ENCODE data around the gene LRP10.

Gene LRP10

DNA sequence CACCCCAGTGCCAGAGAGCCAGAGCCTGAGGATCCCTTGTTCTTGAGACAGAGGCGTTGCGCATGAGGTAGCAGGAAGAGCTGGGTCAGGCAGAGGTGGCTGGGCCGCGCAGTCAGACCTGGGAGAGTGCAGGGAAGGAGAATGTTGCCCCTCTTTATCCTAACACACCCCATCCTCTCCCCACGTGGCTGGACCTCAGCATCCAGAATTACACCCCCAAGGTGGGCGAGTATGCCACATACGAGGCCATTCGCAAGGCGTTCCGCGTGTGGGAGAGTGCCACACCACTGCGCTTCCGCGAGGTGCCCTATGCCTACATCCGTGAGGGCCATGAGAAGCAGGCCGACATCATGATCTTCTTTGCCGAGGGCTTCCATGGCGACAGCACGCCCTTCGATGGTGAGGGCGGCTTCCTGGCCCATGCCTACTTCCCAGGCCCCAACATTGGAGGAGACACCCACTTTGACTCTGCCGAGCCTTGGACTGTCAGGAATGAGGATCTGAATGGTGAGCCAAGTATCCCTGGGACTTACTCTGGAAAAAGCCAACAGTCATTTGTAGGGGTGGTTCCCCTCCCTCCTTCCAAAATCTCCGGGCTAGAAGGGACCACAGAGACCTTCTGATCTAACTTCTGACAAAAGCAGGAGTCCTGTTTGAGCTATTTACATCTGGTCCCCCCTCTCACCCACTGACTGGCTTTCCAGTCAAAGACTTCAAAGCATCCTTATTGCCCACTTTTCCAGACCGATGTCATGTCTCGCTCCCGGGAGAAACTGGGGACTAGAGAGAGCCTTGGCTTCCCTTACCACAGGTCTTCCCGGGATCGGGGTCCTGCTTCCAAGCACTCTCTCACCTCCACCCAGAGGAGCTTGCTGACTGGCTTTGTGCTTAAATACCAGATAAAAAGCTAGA is 29.1 kb upstream of the LRP10 start:
- DNase-seq (ENCODE audit: insufficient read length, low spot score): no peak

DNA sequence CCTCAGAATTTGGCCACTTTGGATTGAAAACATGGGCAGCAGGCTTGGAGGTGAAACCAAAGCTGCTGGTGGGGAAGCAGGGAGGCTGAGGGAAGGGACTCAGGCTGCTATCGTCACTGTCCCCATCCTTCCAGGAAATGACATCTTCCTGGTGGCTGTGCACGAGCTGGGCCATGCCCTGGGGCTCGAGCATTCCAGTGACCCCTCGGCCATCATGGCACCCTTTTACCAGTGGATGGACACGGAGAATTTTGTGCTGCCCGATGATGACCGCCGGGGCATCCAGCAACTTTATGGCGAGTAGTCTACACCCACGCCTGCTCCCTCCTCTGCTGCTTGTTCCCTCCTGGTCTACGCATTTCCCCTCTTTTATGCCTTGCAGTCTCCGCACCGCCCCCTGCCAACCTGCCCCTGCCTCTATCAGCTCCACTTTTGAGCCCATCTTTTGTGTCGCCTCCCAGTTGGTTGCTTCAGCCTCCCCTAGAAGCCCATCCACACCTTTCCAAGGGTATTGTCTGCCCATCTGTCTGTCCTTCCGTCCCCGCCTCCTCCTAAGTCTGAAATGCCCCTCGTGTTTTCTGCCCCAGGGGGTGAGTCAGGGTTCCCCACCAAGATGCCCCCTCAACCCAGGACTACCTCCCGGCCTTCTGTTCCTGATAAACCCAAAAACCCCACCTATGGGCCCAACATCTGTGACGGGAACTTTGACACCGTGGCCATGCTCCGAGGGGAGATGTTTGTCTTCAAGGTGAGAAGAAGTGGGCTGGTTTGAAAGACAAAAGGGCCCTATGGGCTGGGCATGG is 28.2 kb upstream of the LRP10 start:
- TF ChIP-seq POLR2AphosphoS5 (IDR thresholded peaks at IDR 0.05; ENCODE audit: low read depth, low read length): no peak
- no peak for TF ChIP-seq SPI1 (IDR thresholded peaks at IDR 0.05; ENCODE audit: low read depth, low read length)
- TF ChIP-seq PAX5 (IDR thresholded peaks at IDR 0.05; ENCODE audit: insufficient read depth, low read length, severe bottlenecking): no peak
- TF ChIP-seq POLR2A (IDR thresholded peaks at IDR 0.05; ENCODE audit: low read depth, low read length): no peak
- DNase-seq (ENCODE audit: insufficient read length, low spot score) (no peak), FAIRE-seq (no peak)

More for the DNA sequence above, 29.1 kb upstream of the LRP10 start:
- no peak for TF ChIP-seq POLR2AphosphoS5 (IDR thresholded peaks at IDR 0.05; ENCODE audit: low read depth, low read length)
- no peak for TF ChIP-seq POLR2A (IDR thresholded peaks at IDR 0.05; ENCODE audit: low read depth, low read length)
- no peak for FAIRE-seq

DNA sequence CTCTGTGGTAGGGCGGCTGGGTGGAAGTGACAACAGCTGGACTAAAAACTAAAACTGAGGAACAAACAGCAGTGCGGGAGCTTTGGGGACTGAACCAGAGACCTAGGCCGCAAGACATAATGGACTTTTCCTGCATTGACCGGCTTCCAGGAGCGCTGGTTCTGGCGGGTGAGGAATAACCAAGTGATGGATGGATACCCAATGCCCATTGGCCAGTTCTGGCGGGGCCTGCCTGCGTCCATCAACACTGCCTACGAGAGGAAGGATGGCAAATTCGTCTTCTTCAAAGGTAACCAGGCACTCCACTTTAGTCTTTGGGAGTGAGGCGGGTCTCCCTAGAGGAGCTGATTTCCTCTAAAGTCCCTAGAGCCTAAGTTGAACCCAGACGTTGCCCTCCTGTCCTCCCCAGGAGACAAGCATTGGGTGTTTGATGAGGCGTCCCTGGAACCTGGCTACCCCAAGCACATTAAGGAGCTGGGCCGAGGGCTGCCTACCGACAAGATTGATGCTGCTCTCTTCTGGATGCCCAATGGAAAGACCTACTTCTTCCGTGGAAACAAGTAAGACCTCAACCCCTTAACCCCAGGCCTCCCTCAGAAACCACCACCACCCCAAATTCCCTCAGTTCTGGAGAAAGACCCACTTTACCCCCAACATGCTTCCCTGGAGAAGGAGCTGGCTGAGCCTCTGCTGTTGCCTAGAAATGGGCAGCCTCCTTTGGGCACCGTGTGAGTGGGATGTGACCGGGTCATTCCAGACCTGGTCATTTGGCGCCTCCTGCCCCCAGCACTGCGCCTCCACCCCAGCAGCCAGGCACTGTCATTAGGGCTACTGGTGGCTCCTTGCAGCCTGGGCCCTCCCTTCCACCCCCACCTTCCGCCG is 27.1 kb upstream of the LRP10 start:
- FAIRE-seq (no peak), DNase-seq (ENCODE audit: insufficient read length, low spot score) (no peak)
- TF ChIP-seq POU2F2 (IDR thresholded peaks at IDR 0.05; ENCODE audit: low read depth, low read length) (no peak), POLR2A (IDR thresholded peaks at IDR 0.05; ENCODE audit: low read depth, low read length) (no peak), TAF1 (IDR thresholded peaks at IDR 0.05; ENCODE audit: low read depth, low read length) (no peak), POLR2AphosphoS5 (IDR thresholded peaks at IDR 0.05; ENCODE audit: low read depth, low read length) (no peak), PAX5 (IDR thresholded peaks at IDR 0.05; ENCODE audit: insufficient read depth, low read length, severe bottlenecking) (no peak), SPI1 (IDR thresholded peaks at IDR 0.05; ENCODE audit: low read depth, low read length) (no peak)

DNA sequence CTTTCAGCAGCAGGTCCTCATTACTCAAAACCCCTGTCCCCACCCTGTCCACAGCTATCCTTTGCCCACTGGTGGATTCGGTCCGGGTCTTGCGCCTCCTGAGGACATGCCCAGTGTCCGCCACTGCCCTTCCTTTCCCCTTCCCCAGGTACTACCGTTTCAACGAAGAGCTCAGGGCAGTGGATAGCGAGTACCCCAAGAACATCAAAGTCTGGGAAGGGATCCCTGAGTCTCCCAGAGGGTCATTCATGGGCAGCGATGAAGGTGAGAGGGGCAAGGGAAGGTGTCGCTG is 26.5 kb upstream of the LRP10 start:
- DNase-seq (ENCODE audit: insufficient read length, low spot score): no peak
- TF ChIP-seq SPI1 (IDR thresholded peaks at IDR 0.05; ENCODE audit: low read depth, low read length): no peak
- TF ChIP-seq POLR2AphosphoS5 (IDR thresholded peaks at IDR 0.05; ENCODE audit: low read depth, low read length): no peak
- no peak for FAIRE-seq

DNA sequence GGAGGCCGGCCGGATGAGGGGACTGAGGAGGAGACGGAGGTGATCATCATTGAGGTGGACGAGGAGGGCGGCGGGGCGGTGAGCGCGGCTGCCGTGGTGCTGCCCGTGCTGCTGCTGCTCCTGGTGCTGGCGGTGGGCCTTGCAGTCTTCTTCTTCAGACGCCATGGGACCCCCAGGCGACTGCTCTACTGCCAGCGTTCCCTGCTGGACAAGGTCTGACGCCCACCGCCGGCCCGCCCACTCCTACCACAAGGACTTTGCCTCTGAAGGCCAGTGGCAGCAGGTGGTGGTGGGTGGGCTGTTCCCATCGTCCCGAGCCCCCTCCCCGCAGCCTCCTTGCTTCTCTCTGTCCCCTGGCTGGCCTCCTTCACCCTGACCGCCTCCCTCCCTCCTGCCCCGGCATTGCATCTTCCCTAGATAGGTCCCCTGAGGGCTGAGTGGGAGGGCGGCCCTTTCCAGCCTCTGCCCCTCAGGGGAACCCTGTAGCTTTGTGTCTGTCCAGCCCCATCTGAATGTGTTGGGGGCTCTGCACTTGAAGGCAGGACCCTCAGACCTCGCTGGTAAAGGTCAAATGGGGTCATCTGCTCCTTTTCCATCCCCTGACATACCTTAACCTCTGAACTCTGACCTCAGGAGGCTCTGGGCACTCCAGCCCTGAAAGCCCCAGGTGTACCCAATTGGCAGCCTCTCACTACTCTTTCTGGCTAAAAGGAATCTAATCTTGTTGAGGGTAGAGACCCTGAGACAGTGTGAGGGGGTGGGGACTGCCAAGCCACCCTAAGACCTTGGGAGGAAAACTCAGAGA is 25.5 kb upstream of the LRP10 start:
- TF ChIP-seq TAF1 (IDR thresholded peaks at IDR 0.05; ENCODE audit: low read depth, low read length) (no peak), POLR2AphosphoS5 (IDR thresholded peaks at IDR 0.05; ENCODE audit: low read depth, low read length) (no peak), POLR2A (IDR thresholded peaks at IDR 0.05; ENCODE audit: low read depth, low read length) (no peak), PAX5 (IDR thresholded peaks at IDR 0.05; ENCODE audit: insufficient read depth, low read length, severe bottlenecking) (no peak), SPI1 (IDR thresholded peaks at IDR 0.05; ENCODE audit: low read depth, low read length) (no peak), POU2F2 (IDR thresholded peaks at IDR 0.05; ENCODE audit: low read depth, low read length) (no peak)
- no peak for DNase-seq (ENCODE audit: insufficient read length, low spot score)
- no peak for FAIRE-seq

DNA sequence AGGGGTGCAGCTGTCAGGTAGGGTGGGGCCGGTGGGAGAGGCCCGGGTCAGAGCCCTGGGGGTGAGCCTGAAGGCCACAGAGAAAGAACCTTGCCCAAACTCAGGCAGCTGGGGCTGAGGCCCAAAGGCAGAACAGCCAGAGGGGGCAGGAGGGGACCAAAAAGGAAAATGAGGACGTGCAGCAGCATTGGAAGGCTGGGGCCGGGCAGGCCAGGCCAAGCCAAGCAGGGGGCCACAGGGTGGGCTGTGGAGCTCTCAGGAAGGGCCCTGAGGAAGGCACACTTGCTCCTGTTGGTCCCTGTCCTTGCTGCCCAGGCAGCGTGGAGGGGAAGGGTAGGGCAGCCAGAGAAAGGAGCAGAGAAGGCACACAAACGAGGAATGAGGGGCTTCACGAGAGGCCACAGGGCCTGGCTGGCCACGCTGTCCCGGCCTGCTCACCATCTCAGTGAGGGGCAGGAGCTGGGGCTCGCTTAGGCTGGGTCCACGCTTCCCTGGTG is 24.7 kb upstream of the LRP10 start:
- FAIRE-seq: no peak
- no peak for DNase-seq (ENCODE audit: insufficient read length, low spot score)
- TF ChIP-seq SPI1 (IDR thresholded peaks at IDR 0.05; ENCODE audit: low read depth, low read length): no peak
- TF ChIP-seq PAX5 (IDR thresholded peaks at IDR 0.05; ENCODE audit: insufficient read depth, low read length, severe bottlenecking): no peak
- TF ChIP-seq POU2F2 (IDR thresholded peaks at IDR 0.05; ENCODE audit: low read depth, low read length): no peak
- TF ChIP-seq POLR2A (IDR thresholded peaks at IDR 0.05; ENCODE audit: low read depth, low read length): no peak
- TF ChIP-seq POLR2AphosphoS5 (IDR thresholded peaks at IDR 0.05; ENCODE audit: low read depth, low read length): no peak
- no peak for TF ChIP-seq TAF1 (IDR thresholded peaks at IDR 0.05; ENCODE audit: low read depth, low read length)

DNA sequence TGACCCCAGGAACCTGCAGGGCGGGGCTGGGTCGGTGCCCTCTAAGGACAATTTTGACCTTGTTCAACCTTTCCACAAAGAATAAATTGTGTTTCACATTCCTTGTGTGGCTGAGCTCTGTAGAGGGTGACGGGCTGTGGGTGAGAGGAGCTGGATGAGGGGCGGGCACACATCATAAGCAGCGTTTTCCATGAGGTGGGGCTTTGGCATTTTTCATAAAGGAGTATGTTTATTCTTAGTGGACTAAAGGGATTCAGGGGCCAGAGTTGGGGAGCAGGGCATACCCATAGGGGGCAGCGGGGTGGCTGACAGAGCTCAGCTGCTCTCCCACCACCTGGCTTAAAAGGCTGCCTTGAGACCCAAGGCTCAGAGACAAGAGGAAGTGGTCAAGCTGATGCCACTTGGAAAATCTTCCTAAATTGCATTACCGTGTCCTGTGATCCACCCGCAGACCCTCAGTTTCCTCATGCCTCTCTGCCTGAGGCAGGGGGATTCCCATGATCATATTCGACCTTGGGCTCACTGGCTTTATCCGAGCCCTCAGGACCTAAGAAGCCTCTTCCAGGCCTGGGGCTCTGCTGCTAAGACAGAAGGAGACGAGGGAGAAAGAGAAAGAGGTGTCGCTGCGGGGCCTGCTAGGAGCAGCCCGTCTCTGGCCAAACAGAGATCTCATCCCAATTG is 23.7 kb upstream of the LRP10 start:
- TF ChIP-seq POU2F2 (IDR thresholded peaks at IDR 0.05; ENCODE audit: low read depth, low read length) (no peak), SPI1 (IDR thresholded peaks at IDR 0.05; ENCODE audit: low read depth, low read length) (peak; percentile 46; the same call in 1 of the 2 replicates), POLR2A (IDR thresholded peaks at IDR 0.05; ENCODE audit: low read depth, low read length) (no peak)
- FAIRE-seq (no peak), DNase-seq (ENCODE audit: insufficient read length, low spot score) (no peak)

DNA sequence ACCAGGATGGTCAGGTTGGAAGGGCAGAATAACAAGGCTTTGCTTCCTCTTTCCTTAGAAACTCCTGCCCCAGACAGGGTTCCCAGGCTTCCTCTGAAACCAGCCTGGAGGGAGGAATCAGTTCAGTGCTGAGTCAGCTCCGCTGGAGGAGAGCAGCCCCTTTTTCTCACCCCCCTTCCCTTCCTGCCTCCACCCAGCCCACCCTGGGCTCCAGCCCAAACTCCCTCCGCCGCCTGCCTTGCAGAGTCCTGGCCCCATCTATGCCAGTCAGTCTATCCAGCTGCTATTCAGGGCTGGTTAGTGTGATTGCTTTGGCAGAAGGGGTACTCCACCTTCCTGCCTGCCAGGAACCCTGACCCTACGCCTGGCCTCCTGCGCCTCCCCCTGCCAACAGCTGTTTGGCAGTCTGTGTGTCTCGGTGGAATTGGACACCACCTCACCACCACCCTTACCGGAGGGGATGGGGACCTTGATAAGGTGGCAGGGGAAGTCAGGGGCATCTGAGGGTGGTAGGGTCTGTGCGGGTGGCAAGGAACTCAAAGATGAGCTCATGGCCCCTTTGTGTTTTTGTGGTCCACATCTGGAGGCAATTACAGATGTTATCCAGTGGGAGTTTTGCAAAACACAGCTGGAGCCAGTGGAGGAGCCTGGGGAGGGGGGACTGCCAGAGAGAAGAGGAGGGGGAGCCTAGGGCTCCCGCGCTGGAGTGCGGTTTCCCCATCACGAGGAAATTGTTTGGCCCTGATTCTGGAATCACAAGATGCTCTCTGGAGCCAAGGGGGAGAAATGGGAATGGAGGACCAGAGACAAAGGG is 23.0 kb upstream of the LRP10 start:
- no peak for TF ChIP-seq POU2F2 (IDR thresholded peaks at IDR 0.05; ENCODE audit: low read depth, low read length)
- TF ChIP-seq POLR2A (IDR thresholded peaks at IDR 0.05; ENCODE audit: low read depth, low read length): no peak
- TF ChIP-seq TAF1 (IDR thresholded peaks at IDR 0.05; ENCODE audit: low read depth, low read length): no peak
- TF ChIP-seq SPI1 (IDR thresholded peaks at IDR 0.05; ENCODE audit: low read depth, low read length): no peak
- no peak for TF ChIP-seq PAX5 (IDR thresholded peaks at IDR 0.05; ENCODE audit: insufficient read depth, low read length, severe bottlenecking)
- no peak for TF ChIP-seq POLR2AphosphoS5 (IDR thresholded peaks at IDR 0.05; ENCODE audit: low read depth, low read length)
- peak; percentile 32 for DNase-seq (ENCODE audit: insufficient read length, low spot score)
- FAIRE-seq: no peak
